Measurements from ENCODE around the gene EML4.

EML4 gene

DNA sequence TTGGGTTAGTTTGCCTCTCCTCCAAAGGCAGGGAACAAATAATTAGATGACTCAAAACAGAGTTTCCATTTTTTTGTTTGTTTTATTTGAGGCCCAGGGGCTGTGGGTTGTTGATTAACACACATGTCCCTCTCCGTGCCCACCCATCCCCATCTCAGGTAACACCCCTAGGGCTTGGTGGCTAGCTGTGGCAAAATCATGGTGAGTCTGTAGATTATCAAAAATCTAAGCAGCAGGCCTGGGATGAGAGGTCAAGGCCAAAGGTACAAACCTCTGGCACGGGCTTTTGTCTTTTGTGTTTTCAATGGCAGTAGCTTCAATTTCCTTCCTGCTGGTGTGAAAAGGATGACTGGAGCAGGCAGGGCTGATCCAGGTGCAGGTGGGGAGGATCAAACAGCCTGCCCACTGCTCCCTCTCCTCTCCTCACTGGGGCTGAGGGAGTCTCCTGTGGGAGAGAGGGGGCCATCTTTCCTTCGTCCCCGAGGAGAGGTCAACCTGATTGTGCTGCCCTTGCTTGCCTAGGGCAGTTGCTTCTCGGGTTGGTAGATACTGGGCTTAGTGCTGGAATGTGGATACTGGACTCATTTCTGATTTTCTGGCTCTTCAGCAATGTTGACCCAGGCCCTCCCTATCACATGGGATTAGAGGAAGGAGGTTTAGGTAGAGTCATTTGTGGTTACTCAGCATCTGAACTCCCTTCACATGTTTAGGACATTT is 31.9 kb upstream of the EML4 start:
- no peak for DNase-seq

DNA sequence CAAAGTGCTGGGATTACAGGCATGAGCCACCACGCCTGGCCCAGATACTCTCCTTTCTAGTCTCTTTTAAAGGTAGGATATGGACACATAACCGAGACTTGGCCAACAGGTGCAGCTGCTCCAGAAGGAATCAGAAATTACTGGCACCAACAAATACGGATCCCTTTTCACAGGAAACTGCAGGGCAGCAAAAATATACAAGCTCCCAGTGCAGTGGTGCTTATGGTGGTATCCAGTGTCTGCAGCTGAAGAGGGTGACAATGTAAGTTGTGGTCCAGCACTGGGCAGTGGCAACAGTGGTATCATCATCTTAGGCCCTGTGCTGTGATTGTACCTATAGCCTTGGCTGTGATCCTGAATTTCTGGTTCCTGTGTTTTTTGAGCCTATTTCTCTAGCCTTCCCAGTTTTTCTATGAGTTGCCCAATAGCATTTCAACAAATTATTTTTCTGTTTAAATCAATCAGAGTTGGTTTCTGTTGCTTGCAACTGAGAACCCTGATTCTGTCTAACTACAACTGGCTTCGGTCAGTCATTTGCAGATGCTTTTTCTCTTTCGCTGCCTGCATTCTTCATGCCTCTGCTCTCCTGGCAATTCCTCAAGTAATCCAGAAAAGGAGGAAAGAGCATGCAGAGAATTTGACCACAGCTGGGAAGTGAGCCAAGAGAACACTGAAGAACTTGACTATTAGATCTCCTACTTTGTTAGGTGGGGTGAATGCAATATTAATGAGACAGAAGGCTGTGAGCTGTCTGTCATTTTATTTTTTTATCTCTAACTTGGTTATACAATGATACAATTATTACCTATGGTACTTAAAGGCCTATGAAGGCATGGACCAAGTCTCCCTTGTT is 30.8 kb upstream of the EML4 start:
- DNase-seq = no peak

DNA sequence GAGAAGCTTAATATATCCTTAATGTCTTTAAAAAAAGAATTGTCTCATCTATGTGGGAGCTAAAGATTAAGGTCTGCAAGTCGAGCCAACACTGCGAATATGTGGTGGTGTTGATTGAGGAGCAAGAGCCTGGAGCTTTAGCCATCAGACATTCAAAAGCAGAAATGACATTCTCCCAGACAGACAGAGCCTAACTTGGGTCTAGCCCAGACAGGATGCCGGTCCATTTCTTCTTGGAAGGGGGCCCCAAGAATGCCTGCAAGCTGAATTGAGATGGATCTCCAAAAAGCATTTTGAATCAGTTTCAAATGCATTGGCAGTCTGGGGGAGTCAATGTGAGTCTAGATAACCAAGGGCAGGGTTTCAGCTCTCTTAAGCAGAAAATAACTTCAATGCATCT is 30.1 kb upstream of the EML4 start:
- no peak for DNase-seq

DNA sequence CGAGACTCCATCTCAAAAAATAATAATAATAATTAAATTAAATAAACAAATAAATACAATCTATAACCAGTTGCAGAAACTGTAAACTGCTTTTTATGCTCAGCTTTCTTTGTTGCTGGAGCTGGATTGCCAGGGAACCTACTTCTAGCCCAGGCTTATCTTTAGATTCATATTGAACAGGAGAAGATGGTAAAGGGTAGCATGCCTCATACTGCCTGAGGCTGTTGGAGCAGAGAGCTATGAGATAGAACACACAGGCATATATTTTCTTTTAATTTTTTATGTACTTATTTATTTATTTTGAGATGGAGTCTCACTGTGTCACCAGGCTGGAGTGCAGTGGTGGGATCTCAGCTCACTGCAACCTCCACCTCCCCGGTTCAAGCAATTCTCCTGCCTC is 28.7 kb upstream of the EML4 start:
- DNase-seq = no peak

DNA sequence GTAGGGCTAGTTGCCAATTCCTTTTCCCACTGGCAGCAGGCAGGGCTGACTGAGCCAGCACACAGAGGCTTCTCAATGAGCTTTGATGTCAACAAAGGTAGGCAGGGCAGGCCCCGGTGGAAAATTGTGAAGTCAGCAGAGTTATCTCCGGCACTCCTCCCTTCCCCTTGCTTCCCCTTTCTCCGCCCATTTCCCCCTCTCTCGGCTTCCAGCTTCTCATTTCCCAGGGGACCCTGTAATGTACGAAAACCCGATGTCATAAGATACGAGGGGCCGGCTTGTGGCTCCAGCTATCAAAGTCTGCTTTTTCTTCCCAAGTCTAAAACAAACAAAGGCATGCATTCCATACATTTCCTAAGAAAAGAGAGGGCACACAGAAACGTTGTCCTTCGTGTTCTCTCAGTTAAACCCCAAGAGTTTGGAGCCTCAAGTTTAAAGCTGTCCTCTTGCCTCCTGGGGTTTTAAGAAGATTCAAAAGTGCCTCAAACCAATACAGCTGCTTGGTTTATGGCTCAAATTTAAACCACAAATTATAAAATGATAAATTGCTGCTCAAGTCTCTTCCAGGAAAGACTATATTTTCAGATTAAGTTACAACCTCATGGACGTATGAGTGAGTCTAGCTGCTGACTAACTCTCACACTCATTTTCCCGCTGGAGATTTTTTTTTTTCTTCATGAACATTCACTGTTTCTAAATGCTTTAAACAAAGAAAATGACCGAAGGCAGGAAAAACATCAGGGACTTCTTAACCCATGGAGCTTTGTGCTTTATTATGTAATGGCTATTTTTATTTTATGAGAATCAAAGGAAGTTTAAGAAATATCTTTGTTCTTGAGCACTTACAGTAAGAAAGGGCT is 27.2 kb upstream of the EML4 start:
- DNase-seq = peak; percentile 25

DNA sequence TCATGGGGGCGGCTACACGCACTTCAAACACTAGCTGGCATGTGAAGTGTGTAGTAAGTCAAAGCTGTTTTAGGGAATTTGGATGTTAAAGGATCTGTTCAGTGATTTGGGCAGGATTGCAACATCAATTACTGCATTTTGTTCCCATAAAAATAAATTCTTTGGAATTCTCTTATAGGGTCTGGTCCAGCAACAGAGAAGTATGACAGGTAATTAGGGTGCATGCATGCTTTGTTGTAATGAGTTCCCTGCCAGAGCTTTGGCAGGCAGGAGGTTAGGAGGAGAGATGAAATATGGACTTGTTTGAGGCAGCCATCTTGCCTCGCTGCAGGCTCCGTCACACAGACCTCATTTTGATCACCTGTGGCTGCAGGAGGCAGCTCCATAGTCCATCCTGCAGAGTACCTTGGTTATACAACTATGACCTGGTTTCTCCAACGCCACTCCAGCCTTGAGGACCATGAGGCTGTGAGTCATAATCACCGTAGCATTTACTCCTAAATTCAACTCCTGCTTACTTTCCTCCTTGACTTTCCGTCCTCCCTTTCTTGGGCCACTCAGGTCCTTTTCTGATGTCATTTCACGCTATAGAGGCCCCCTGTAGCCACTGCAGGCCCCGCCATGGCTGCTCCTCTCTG is 26.5 kb upstream of the EML4 start:
- DNase-seq = no peak

DNA sequence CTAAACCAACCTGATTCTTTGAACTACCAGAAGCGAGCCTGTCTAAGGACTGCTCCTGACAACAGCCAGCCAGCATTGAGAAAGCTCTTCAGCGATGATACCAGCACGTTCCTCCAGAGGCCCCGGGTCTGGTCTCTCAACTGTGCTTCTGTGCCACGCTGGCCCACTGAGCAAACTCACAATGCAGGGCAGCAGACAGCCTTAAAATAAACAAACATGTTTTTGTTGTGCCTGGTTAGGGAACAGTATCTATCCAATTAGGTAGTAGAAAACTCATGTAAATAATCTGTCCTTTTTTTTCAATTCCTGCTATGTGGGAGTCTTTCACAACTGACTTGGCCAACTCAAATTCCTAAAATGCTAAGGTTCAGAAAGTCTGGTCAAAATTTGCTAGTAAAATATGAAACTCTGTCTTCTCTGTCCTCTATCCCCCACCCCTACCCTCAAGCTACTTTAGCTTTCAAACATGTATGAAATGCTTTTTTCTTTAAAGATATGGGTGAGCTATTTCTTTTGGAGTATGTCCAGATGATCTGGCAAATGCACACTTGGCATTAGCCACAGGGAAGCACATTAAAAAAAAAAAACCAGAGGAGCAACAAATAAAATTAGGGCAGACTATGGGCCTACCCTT is 21.4 kb upstream of the EML4 start:
- peak; percentile 11 for DNase-seq

DNA sequence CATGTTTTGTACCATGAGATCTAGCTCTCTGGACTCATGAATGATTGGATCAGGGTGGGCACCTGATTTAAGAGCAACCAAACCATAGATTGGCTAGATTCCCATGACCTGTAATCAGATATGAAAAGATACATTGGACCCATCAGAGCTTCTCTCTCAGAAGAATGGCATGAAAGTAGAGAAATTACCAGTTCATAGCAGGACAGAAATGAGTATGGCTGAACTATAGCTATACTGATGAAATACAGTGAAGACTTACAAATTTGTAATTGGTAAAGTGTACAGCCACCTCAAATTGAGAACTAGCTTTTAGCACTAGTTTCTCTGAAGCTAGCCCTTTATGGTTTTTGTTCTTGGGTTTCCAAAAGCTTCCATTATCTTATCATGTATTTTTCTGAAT is 19.0 kb upstream of the EML4 start:
- no peak for DNase-seq

DNA sequence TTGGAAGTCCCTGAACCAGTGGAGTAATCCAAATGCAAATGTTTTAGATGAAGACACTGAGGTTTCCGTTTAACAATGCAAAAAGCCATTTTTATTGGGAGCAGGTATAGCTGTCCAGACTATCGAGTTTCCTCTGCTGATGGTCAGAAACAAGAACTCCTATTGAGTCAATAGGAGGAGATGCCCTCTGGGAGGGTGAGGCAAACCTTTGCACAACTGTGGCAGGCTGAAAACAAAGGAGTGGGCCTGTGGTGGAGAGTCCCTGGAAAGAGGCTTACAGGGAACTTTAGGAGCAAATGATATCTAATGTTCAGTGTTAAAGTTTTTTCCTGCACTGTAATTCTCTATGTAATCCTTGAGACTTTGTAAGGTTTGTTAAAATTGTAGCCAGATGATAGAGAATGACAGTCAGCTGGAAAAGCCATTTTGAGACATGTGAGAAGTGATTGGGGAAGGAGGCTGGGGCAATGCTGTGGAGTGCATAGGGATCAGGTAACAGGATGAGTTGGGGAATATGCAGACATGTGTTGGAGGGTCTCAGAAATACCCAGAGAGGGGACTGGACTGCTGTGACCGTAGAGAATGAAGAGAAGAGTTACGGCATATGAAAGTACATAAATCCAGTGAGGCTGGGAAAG is 15.1 kb upstream of the EML4 start:
- DNase-seq = no peak

DNA sequence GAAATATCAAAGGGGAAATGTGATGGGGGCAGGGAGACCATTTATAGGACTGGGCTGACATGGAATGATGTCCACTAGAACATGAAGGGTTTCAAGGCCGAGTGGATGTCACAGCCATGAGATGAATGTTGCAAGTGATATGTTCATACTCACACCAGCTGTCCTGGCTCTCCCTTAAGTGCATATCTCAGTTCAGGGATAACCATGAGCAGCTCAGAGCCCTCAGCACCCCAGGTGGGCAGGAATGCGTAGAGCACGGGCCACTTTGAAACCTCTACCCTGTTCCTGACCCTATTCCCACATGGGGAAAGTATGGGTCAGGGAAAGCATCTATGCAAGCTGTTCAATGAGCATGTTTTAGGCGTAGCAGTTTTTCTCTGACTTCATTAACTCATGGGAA is 12.4 kb upstream of the EML4 start:
- no peak for DNase-seq

DNA sequence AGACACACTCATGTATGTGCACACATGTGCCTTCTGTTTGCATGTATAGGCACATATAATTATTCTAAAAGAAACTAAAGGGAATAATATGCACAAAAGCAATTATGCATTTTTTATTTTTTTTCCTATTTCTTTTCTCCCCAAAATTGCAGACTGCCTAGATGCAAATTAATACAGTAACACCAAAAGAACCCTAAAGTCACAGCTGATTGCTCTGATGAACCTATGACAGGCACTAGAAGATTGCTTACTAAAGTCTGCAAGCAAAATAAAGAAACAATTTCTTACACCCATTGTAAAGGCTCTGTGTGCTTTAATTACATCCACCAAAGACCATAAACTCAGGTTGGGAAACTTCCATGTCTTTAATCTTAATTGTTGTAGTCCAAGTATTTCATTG is 7.7 kb upstream of the EML4 start:
- no peak for DNase-seq

DNA sequence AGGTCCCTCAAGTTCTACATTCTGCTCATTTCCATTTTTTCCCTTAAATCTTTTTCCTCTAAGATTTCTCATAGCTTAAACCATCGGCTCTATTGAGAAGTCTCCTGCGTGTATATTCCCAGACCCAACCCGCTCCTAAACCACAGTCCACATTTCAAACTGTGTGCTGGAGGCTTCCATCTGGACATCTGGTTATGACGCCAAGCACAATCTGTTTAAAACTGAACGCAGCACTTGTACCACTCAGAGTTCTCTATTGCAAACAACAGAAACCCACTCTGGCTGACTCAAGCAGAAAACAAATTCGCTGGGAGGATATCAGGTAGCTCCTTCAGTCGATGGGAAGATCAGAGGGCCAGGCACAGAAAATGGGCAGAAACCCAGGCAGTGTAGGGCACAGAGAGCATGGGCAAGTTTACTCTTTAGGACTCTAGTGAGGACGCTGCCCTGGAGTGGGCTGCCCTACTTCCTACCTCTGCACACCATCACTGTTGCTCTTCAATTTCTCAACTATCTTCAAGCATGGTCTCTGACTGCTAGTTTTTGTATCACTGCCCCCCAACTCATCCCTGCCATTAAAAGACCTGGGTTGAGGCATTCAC is 5.6 kb upstream of the EML4 start:
- no peak for DNase-seq

DNA sequence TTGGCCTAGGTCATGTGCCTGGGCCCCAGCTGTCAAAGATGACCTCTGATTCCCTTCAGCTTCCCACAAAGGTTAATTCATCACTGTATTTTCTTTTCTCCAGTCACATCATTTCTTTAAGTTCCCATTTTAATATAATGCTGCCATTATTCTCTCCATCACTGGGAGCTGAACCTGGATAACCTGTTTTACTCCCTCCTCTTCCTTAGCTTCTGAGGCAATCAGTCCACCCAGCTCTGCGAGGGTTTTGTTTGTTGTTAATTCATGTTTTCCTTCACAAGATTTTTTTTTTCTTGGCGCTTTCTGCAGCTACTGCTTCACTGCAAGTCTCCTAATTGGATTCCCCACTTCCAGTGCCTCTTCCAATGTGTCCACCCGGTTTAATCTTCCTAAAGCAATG is 5.1 kb upstream of the EML4 start:
- no peak for DNase-seq

DNA sequence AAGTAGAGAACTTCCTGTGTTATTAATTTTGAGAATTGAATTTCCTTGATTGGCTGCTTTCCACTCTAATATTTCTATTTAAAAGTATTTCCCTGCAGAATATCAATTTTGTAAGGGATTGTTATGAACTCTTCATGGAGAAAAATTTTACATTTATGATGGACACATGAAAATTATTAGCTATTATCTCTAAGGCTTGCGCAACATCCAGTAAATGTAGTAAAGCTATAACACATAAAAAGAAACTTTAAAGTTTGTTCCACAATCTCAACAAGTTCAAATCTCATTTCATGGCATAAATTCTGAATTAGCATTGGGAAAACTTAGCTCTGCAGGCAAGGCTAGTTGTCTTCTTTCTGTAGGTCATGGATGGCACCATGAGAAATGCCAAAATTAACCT is 4.2 kb upstream of the EML4 start:
- no peak for DNase-seq

DNA sequence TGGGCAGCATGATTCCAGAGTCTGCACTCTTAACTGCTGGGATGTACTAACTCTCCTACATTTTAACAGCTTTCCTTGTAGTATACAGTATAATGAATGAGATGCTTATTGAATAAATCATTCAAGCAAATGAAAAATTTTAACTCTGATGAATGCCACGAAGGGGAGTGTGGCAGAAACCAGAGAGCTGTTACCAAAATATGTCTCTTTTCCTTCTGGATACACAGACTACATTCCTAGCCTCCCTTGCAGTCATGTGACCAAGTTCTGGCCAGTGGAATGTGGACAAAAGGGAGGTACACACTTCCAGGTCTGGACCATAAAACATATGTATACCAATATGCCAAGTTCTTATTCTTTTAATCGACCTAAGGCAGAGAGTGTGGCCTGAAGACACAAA is 1.7 kb upstream of the EML4 start:
- DNase-seq = no peak

DNA sequence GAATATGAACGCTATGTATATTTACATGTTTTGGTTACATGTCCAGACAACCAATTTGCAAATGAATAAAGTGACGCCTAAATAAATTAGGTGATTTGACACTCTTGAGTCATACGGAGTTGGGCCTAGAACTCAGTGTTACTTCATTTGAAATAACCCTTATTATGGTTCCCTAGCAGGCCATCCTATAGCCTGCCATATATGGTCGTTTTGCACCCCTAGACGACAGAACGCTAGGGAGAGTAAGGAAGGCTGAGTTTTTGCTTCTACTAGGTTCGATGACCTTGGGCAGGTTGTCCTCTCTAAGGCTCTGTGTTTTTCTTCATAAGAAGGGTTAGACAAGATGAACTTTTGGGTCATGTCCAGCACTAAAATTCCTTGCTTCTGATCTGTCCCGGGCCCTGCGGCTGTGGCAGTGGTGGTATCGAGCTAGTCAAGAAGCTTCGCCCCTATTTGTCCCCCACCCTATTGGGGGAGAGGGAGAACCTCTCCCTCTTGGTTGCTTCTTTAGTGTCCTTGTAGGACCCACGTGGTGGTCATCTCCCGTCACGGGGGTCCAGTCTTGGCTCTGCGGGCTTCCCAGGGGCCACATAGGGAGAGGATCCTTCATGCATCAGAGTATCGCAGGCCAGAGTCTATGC is 574 bp upstream of the EML4 start:
- DNase-seq = no peak

DNA sequence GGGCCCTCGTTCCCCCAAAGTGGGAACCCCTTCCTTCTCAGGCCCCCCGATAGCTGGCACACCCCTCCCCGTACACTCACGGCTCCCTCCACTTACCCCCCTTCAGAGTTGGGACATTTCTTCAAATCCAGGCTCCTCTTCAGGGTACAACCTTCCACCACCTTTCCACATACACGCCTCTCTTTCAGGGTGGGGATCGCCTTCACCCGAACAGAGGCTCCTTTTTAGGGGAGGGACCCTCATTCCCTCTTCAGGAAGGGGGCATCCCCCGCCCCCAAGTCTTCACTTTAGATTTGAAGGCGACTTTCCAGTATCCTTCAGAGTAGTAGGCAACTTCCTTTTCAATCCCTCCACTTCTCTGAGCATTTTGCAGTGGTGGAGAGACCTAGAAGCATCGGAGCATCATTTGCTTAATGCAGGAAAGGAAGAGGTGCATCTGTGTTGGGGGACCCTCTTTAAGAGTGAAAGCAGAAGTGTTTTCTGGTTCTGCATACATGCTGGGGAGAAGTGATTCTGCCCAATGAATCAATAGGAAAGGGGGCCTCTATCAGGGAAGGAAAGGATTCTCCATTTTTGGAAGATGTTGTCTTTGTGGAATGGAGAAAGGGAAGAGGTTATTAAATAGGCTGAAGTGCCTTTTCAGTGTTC is 845 bp downstream of the EML4 start:
- DNase-seq = no peak

DNA sequence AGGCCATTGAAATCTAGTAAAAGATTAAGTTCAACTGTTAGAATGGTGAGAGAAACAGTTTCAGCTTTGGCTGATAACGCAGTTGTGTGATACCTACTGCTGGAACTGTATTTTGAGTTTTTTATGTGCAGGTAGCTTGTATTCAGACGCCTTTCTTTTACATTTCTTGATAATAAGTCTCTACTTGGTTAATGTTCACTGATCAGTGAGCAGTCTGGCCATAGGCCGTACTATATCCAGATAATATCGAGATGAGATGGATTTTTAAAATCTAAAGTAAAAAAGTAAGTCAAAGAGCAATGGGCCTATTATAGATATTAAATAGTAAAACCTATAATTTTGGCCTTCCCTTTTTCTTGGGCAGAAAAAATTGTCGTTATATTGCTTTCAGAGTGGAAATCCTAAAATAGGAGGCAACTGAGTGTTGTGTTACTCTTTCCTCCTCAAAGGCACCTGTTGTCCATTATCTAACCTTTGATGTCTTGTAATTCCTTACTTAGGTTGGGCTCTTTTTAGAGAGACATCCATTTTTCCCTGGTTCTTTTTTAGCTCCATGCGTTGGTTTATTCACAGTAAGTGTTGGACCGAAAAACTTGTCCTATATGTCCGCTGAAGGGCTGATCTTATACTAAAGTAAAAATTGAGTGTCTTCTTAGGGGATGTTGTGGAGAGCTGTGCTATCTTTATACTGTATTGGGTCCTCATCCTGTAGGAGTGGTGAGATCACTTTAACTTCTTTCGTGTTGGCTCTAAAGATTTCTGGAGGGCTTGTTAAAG is 1.7 kb downstream of the EML4 start:
- no peak for DNase-seq

DNA sequence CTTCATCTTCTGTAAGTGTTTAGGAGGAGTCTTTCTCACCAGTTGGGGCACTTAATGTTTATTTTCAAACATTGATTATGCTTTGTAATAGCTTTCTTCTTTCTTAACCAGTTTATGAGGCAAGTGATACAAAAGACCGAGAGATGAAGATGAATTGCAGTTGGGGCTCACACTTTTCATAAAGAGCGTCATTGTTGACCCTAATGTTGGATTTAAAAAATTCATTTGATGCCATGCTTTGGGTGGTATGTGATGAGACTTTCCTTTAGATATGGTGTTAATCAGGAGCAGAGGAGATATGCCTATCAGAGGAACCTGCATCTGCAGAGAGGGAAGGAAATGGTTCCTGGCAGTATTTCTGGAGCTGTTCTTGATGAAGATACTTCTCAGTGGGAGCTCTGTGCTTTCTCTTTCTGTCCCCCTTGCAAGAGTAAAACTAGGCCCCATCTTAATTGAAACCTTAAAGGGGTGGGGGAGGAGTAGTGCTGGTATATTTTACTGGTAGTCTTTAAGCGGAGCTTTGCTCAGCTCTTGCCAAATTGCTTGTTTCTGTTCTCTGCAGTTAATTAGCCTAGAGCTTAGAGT is 2.3 kb downstream of the EML4 start:
- DNase-seq = no peak

Data from NCI-H2029 (cell line).